ENCODE measurements around the gene CFAP210.

DNA sequence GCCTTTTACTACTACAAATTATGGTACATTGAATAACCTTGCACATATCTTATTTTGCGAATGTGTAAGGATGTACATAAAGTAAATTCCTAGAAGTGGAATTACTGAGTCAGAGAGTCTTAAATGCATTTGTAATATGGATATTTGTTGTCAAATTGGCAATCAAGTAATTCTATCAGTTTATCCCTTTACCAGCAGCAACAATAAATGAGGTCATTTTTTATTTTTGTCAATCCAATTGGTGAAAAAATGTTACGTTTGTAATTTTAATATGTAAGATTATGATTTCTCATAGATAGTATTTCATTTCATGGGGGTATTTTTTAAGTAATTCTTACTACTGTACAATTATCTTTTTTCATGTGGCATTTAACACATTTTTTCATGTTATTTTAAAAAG, 95.2 kb downstream of the CFAP210 start:
- TF ChIP-seq, protein P1, sequence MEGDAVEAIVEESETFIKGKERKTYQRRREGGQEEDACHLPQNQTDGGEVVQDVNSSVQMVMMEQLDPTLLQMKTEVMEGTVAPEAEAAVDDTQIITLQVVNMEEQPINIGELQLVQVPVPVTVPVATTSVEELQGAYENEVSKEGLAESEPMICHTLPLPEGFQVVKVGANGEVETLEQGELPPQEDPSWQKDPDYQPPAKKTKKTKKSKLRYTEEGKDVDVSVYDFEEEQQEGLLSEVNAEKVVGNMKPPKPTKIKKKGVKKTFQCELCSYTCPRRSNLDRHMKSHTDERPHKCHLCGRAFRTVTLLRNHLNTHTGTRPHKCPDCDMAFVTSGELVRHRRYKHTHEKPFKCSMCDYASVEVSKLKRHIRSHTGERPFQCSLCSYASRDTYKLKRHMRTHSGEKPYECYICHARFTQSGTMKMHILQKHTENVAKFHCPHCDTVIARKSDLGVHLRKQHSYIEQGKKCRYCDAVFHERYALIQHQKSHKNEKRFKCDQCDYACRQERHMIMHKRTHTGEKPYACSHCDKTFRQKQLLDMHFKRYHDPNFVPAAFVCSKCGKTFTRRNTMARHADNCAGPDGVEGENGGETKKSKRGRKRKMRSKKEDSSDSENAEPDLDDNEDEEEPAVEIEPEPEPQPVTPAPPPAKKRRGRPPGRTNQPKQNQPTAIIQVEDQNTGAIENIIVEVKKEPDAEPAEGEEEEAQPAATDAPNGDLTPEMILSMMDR (IDR thresholded peaks at IDR 0.05; ENCODE audit: borderline replicate concordance, extremely low read depth, low read length, poor library complexity, severe bottlenecking), result no peak
- no peak for TF ChIP-seq EZH2 (IDR thresholded peaks at IDR 0.05; ENCODE audit: borderline replicate concordance, low read depth, low read length, severe bottlenecking)
